IMR-90 (cell line): ENCODE data around the gene SLC39A5.

Experiments
- CTCF ChIP-seq: conservative IDR thresholded peaks from 2 replicates; pipeline ENCODE4 v1.5.1; 2012; ENCODE audit warnings: mild to moderate bottlenecking, low read depth, low read length, improper control_type of control experiment
- SMC3 ChIP-seq: fragments of 150-350 bp; IDR thresholded peaks from 2 replicates; pipeline ENCODE4 v1.6.1; 2016; ENCODE audit warnings: low read depth, mild to moderate bottlenecking, antibody characterized with exemption, low read length, moderate library complexity
- TF ChIP-seq, protein P1 (sequence below): fragments of 150-350 bp; IDR thresholded peaks from 2 replicates; pipeline ENCODE4 v1.6.1; 2016; ENCODE audit warnings: low read depth, mild to moderate bottlenecking, low read length, moderate library complexity, borderline replicate concordance
- TF ChIP-seq, protein P2 (sequence below): fragments of 150-350 bp; IDR thresholded peaks from 2 replicates; pipeline ENCODE4 v1.6.1; 2017; ENCODE audit warnings: mild to moderate bottlenecking, antibody characterized with exemption, low read length, low read depth

DNA sequence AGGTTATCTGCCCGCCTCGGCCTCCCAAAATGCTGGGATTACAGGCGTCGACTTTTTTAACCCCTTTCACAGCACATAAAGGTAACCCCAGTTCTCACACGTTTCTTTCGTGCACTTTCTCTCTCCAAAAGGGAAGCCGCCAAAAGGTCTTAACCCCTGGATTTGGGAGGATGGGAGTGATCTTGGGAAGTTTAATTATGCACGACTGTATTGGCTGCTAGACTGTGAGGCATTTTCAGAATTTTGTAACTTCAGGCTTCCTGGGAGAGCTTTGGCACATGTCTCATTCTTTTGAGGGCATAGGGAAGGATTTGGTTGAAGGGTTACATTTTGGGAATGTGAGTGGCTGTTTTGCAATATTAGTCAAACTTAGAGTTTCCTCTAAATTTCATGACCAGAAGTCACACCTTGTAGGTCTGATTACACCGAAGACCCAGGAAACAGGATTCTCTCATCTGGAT is 39.1 kb upstream of the SLC39A5 start:
- TF ChIP-seq, protein P1, sequence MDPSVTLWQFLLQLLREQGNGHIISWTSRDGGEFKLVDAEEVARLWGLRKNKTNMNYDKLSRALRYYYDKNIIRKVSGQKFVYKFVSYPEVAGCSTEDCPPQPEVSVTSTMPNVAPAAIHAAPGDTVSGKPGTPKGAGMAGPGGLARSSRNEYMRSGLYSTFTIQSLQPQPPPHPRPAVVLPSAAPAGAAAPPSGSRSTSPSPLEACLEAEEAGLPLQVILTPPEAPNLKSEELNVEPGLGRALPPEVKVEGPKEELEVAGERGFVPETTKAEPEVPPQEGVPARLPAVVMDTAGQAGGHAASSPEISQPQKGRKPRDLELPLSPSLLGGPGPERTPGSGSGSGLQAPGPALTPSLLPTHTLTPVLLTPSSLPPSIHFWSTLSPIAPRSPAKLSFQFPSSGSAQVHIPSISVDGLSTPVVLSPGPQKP: no peak
- no peak for TF ChIP-seq CTCF
- TF ChIP-seq SMC3: no peak
- TF ChIP-seq, protein P2, sequence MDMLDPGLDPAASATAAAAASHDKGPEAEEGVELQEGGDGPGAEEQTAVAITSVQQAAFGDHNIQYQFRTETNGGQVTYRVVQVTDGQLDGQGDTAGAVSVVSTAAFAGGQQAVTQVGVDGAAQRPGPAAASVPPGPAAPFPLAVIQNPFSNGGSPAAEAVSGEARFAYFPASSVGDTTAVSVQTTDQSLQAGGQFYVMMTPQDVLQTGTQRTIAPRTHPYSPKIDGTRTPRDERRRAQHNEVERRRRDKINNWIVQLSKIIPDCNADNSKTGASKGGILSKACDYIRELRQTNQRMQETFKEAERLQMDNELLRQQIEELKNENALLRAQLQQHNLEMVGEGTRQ: no peak
